ENCODE results near the gene CENPK.
"Not testable (repeated sequence)": the region's sequence is repeated elsewhere in the genome, so short reads cannot be mapped to it uniquely, and the experiment has no call there.

The CENPK gene

DNA sequence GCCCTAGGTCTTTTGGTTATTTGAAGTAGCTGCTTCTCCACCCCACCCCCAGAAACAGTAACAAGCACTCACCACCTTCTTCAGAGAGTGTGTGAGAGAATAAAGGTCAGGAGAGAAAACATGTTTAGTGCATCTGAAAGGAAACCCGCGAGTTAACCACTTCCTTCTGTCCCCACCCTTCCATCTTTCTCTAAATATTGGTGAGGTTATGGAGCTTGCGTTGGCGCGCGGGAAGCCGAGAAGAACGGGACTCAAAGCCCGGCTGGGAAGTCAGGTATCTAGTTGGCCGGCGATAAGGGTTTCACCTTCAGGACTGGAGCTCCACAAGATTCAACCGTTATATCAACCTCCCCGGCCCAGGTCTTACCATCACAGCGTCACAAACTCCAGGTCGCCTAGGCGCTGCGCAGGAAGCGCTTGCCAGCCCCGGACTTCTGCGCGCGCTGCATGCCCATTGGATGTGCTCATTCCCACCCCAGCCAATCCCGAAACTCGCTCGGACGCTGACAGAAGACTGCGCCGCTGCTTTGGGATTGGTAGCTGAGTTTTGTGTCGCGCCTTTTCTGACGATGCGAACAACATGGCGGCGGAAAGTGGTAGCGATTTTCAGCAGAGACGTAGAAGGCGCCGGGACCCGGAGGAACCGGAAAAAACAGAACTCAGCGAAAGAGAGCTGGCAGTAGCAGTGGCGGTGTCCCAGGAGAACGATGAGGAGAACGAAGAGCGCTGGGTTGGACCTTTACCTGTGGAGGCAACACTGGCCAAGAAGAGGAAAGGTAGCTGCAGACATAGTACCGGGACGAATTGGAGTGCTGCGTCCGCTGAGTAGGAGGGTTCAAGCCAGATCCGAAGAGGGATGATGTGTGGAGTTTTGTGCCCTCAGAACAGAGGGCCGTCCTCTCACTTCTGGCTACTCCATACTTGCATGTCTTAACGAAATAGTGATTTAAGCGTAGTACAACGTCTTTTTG is at the start of gene CENPK, which contains the start of gene PPWD1:
Gene CENPK (minus strand): TSS at position 438 of the 971 bp plus-strand sequence. CDS start 8,261 bp downstream, outside the sequence.
Gene PPWD1 (plus strand): TSS at position 566 of the 971 bp plus-strand sequence. CDS start 15 bp downstream, at position 581.
- DNase-seq: peak; percentile 83

GRCh38 chr5:65612298-65612907 is 49.4 kb upstream of the CENPK start:
- DNase-seq: no peak

- DNase-seq: peak; percentile 11
These were observed 48.6 kb upstream of the CENPK start for GRCh38 chr5:65611524-65611923.

- not testable (repeated sequence) for DNase-seq
These were observed 38.8 kb upstream of the CENPK start for GRCh38 chr5:65601761-65602160.

DNA sequence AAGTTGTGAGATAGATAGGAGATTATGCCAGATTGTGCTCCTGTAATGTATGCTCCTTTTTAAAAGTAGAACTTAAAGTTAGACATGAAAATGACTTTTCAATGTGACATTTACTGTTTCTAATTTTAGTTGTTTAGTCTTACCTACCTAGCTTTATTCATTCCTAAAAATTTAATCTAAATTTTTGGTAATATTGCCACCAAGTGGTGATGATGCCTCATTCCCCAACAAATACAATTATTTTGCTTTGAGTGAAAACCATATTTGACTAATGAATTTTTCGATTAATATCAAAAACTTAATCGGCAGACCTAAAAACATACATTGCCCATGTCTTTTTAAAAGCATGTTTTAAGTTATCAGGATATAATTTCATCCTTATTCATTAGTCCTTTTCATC is 25.7 kb upstream of the CENPK start:
- DNase-seq: no peak

DNA sequence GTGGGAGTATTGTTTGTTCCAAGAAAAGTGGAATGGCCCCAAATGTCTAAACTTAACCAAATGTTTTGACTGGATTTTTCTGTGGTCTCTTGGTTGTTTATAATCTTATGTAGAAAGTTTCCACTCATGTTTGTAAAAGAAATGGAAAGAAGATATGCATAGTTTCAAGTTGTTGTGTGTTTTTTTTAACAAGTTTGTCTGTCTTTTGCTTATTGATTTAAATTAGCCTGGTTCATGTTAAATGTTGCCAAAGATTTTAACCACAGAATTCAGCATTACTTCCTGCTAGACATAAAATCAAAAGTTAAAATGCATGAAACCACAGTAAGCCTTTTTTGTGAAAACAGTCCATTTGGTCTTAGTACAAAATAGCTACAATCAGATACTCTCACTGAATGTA is 14.2 kb upstream of the CENPK start:
- DNase-seq: no peak

GRCh38 chr5:65570598-65571226 is 7.7 kb upstream of the CENPK start:
- DNase-seq: no peak

DNA sequence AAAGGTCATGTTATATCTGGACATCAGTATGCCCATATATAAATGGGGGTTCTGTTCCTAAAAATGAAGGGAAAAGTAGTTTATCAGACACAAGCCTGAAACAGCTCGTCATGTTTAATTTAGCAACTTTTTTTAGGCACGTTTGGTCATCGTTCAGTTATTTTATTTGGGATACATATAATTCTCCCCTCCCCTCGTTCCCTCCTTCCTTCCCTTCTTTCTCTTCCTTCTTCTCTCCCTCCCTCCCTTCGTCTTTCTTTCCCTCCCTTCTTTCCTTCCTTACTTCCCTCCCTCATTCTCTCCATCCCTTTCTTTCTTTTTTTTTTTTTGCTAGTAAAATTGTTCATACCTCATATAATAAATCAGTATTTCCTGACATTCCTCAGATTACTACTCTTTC is 3.5 kb upstream of the CENPK start:
- DNase-seq: no peak

GRCh38 chr5:65563777-65564176 is 809 bp upstream of the CENPK start:
- DNase-seq: no peak

DNA sequence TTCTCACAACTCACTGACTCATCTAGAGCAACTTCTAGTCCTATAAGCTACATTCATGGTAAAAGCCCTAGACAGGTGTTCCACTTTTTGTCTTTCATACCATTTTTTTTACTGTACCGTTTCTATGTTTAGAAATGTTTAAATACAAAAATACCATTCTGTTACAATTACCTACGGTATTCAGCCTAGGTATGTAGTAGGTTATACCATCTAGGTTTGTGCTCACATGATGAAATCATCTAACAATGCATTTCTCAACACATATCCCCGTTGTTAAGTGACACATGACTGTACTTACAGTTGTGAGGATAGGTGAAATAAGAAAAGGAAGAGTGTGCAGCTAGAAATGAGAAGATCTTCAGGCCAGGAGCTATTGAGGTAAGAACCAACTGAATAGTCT is 6.2 kb downstream of the CENPK start:
- DNase-seq: no peak

- no peak for DNase-seq
These were observed 6.8 kb downstream of the CENPK start for GRCh38 chr5:65556181-65556580.

DNA sequence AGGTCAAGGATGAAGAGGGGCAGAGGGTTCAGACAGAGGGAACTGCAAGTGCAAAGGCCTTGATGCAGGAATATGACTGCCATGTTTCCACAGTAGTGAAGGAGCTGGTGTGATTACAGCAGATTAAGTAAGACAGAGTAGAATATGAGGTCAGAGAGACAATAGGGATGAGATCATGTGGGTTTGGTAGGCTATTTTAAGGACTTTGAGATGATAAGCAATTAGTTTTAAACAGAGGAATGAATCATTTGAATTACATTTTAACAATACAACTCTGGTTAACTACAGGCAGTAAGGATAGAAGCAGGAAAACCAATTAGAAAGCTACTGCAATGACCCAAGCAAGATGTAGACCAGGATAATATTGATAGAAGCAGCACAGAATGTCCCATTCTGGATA is 7.7 kb downstream of the CENPK start:
- DNase-seq: no peak

DNA sequence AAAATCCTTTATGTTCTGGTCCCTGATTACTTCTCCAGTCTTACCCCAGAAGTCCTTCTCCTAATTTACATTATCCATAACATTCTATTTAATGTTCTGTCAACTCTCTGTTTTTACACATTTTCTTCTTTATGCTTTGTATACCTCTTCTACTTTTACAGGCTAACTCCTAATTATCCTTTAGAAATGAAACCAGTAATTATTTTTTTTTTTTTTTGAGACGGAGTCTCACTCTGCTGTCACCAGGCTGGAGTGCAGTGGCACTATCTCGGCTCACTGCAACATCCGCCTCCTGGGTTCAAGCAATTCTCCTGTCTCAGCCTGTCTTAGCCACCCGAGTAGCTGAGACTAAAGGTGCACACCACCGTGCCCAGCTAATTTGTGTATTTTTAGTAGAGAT is 9.0 kb downstream of the CENPK start:
- no peak for DNase-seq

- DNase-seq: no peak
These were observed 14.7 kb downstream of the CENPK start for GRCh38 chr5:65548281-65548680.

GRCh38 chr5:65546141-65546540 is 16.8 kb downstream of the CENPK start:
- no peak for DNase-seq

GRCh38 chr5:65544473-65544872 is 18.5 kb downstream of the CENPK start:
- DNase-seq: no peak

DNA sequence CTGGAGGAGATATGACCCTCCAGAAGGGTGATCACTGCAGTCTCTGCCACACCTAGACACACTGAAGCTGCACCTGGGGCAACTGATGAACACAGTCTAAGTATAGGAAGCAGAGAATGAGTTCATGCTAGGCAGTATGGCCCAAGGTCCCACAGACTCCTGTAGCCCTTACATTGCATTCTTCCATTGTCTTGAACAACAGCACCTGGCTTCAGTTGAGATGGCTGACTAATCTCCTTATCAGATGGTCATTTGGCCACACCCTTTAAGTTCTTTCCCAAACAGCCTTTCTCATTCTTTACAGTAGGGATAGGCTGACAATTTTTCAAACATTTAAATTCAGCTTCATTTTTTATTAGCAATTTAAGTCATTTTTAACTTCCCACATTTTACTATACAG is 23.1 kb downstream of the CENPK start:
- DNase-seq: no peak

- DNase-seq: no peak
These were observed 27.4 kb downstream of the CENPK start for GRCh38 chr5:65535529-65535987.

DNA sequence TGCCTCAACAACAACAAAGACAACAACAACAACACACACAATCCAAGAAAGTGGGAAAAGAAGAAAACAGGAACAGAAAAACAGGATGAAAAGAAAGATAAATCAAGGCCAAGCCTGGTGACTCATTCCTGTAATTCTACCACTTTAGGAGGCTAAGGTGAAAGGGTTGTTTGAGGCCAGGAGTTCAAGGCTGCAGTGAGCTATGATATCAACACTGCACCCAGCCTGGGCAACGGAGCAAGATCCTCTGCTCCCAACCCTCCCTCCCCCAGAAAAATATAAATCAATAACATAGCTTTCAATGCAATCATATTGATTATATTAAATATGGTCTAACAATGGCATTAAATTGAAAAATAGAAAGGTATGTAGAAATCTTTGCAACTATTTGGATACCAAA is 32.1 kb downstream of the CENPK start:
- no peak for DNase-seq

DNA sequence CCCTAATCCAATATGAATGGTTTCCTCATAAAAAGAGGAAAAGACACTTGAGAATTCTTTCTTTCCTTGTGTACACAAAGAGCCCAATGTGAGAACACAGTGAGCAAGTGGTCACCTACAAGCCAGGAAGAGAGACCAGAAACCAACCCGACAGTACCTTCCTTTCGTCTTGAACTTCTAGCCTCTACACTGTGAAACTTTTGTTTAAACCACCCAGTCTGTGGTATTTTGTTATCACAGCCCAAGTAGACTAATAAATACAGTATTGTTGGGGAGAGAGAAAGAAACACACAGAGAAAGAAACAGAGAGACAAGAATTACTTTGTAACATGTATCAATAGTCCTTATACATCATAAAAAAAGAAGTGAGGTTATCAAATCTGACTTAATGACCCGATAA is 37.2 kb downstream of the CENPK start:
- DNase-seq: no peak

DNA sequence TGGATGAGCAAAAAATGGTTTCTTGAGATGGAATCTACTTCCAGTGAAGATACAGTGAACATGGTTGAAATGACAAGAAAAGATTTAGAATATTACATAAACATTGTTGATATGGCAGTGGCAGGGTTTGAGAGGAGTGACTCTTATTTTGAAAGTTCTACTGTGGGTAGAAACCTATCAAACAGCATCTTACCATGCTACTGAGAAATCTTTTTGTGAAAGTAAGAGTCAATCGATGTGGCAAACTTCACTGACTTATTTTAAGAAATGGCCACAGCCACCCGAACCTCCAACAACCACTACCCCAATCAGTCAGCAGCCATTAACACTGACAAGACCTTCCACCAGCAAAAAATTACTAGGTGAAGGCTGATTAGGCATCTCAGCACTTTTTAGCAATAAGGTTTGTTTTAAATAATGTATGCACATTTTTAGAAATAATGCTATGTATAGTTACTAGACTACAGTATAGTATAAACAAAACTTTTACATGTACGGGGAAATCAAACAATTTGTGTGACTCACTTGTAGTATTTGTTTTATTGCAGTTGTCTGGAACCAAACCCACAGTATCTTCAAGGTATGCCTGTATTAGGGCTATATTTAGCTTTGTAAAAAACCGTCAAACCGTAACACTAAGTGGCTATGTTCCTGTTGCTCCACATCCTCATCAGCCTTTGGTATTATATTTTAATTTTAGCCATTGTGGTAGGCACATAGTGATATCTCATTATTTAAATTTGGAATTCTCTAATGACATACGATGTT is 50.6 kb downstream of the CENPK start:
- DNase-seq: no peak

DNA sequence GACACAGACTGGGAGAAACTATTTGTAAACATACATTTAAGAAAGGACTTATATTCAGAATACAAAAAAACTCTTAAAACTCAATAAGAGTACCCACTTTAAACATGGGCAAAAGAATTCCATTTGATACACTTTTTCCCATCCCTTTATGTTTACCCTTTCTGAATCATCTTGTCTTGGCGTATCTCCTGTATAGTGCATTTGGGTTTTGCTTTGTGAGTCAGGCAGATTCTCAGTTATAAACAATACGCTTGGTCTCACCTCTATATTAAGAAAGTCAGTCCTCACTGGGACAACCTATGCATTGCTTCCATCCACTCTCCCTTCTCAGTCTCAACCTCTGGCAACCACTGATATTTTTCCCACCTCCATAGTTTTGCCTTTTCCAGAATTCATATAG is 54.0 kb downstream of the CENPK start:
- DNase-seq: no peak

DNA sequence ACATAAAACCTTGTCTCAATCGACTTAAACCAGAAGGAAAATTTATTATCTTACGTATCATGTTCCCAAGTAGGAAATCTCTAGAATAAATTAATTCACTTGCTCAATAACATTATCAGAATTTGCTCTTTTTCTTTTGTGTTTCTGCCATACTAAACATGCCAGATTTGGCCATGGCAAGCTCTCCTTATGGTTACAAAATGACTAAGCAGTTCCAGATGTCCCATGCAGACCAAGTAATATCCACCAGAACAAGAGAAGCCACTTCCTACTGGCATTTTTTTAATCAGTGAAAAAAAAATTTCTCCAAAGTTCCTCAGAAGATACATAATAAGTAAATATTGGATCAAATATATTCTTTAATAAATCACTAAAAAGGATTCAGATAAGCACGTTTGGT is 56.0 kb downstream of the CENPK start:
- no peak for DNase-seq
